Adrenal gland (tissue), 19 donors: ENCODE measurements around the gene PLA2G4D. TPM values are rescaled to one million over a fixed set of nuclear protein-coding genes. Genes with fewer than 3 reads are reported as not detected.

Experiments used
- DNase-seq, 7 donors: peaks; one replicate each; pipeline ENCODE4 v3.0.0-alpha.2; 2019 to 2020
- H3K27ac ChIP-seq, 5 donors: fragments of 200-600 bp; sonication (generic) in 4 of 5; 1 replicate in 3 of 5; 2 replicates in 2 of 5; pipeline versions ENCODE4 v1.5.1 to v1.8.0; 2016 to 2020; ENCODE audit warnings: mild to moderate bottlenecking in 1 of 5
- H3K27me3 ChIP-seq: fragments of 200-600 bp; 2 replicates; pipeline ENCODE4 v1.8.0; 2021
- H3K36me3 ChIP-seq, 2 donors: fragments of 200-600 bp; replicated peaks in 1 of 2; 1 replicate in 1 of 2; 2 replicates in 1 of 2; pipeline versions ENCODE4 v1.5.1 to v1.8.0; 2018 to 2022
- H3K4me1 ChIP-seq, 2 donors: fragments of 200-600 bp; replicated peaks in 1 of 2; 1 replicate in 1 of 2; 2 replicates in 1 of 2; pipeline versions ENCODE4 v1.5.1 to v1.8.0; 2018 to 2021
- H3K4me3 ChIP-seq, 4 donors: fragments of 200-600 bp; sonication (generic) in 3 of 4; one replicate each; pipeline ENCODE4 v1.5.1; 2016 to 2018
- H3K9me3 ChIP-seq, 3 donors: fragments of 200-600 bp; sonication (generic) in 1 of 3; replicated peaks in 1 of 3; 1 replicate in 2 of 3; 2 replicates in 1 of 3; pipeline versions ENCODE4 v1.5.1 to v1.8.0; 2016 to 2021
- CTCF ChIP-seq, 6 experiments: fragments of 450-650 bp in 4 of 6; fragments of 200-600 bp in 2 of 6; sonication (generic) in 1 of 6; IDR thresholded peaks; 1 replicate in 5 of 6; 2 replicates in 1 of 6; pipeline versions ENCODE4 v1.5.1 to v1.8.0; 2016 to 2021; ENCODE audit warnings: antibody characterized with exemption in 6 of 6, mild to moderate bottlenecking in 2 of 6, moderate library complexity in 1 of 6
- POLR2A ChIP-seq, 2 donors: fragments of 450-650 bp; IDR thresholded peaks; one replicate each; pipeline ENCODE4 v1.6.1; 2017; ENCODE audit warnings: antibody characterized with exemption in 2 of 2, mild to moderate bottlenecking in 2 of 2, moderate library complexity in 1 of 2
- WGBS, 4 donors: extraction: QIAGEN DNeasy Blood & Tissue Kit in 2 of 4; methylation state at CpG; one replicate each; pipeline versions ENCODE4 v1.1.5 to v1.1.7; 2013 to 2017; 5-methylcytosine and 5-hydroxymethylcytosine counted together
- intact Hi-C, 2 donors: fragments of 100-400 bp; cut with DNase I; formaldehyde crosslinking; loops; one replicate each; pipeline versions ENCODE4 v1.14.1 to v1.15.0; 2022 to 2023
- long read RNA-seq, 10 donors: library from polyadenylated mRNA in 3 of 10; unstranded in 2 of 10; stranded (forward) in 1 of 10; transcript quantifications; one replicate each; pipeline ENCODE4 v2.0.0 and lab custom pipeline, GENCODE V29; 2021 to 2026
- polyA plus RNA-seq, 3 donors: library from polyadenylated mRNA; stranded (reverse); fragments of 200-250 nt in 2 of 3; fragments of 350-450 nt in 1 of 3; fragmentation: Illumina TruSeq in 1 of 3; extraction: RNeasy Lipid Tissue Mini Kit (QIAGEN cat#74804) in 1 of 3; gene quantifications; one replicate each; pipeline ENCODE4 v1.2.3, GENCODE V29; 2013 to 2014
- total RNA-seq, 9 donors: library from RNA; depleted of rRNA in 4 of 9; stranded (reverse); fragments of >200 nt in 4 of 9; fragments of 120-200 nt in 1 of 9; fragmentation: NEBNext Ultra II Directional in 1 of 9; extraction: Animal tissue kit (Norgen Biotek cat#: 25700) in 1 of 9; gene quantifications; one replicate each; pipeline versions ENCODE4 v1.1.0 to v1.2.4, GENCODE V29; 2013 to 2023
- donor health status: healthy with polysubstance abuse.
- donor health status: Bipolar disorder and iron deficiency.
- donor health status: DM: yes; HTN: yes; CAD: no.
- donor health status: DM: no; HTN: no; CAD: no.
- donor health status: DM: no; HTN: no; CAD: no.
- donor health status: DM: yes; HTN: yes; CAD: no.

Gene PLA2G4D
- total RNA-seq (1 to 10 TPM in 1 of 9 donors, under 1 TPM in 6, not detected in 2; 0.10 to 1.0 (median 0.28) TPM), polyA plus RNA-seq (1 to 10 TPM in 1 of 3 donors, under 1 TPM in 2; 0.07 to 1.2 (median 0.16) TPM)
- long read RNA-seq, donor 1 = 0 reads
- long read RNA-seq, donor 2 = 0 reads
- long read RNA-seq, donor 3 = 0 reads
- long read RNA-seq, donor 4 = 0 reads
- long read RNA-seq, donor 5, partial matches to known transcripts = 3 of 8 reads
- long read RNA-seq, donor 5, other reads (novel, unspliced or antisense) = 5 of 8 reads
- long read RNA-seq, donor 6 = 0 reads
- long read RNA-seq, donor 7 = 0 reads
- long read RNA-seq, donor 8 = 0 reads
- long read RNA-seq, donor 9 = 0 reads
- long read RNA-seq, donor 10 = 0 reads

- Histone ChIP-seq H3K36me3 (no peaks in the 10 kb centered on the region), H3K4me1 (no peaks in the 10 kb centered on the region), H3K27ac (no peak within 1 kb of the TSS), H3K4me3 (no peak within 1 kb of the TSS), H3K27me3 (no peaks in the 10 kb centered on the region), H3K9me3 (no peaks in the 10 kb centered on the region)
- DNase-seq = no peak
- intact Hi-C loops = no loop called here
- no peak for TF ChIP-seq CTCF (IDR thresholded peaks at IDR 0.05)
- no peak for TF ChIP-seq POLR2A (IDR thresholded peaks at IDR 0.05)
- WGBS, 4 donors = 77 to 90% (median 85%) methylated on average over 5 to 6 of the region's 6 CpGs
Observed at GRCh38 chr15:42094512-42094963, at the start of gene PLA2G4D. TSS of gene PLA2G4D (minus strand) at chr15:42094562. CDS start at chr15:42094459, 103 bp downstream.

GRCh38 chr15:42143356-42143755 is 49.0 kb upstream of the PLA2G4D start:
- Histone ChIP-seq H3K9me3 (no peaks in the 10 kb centered on the region), H3K4me1 (no peaks in the 10 kb centered on the region), H3K4me3 (no peak overlapping the region), H3K36me3 (no peaks in the 10 kb centered on the region), H3K27ac (no peak overlapping the region), H3K27me3 (no peaks in the 10 kb centered on the region)
- 82 to 88% (median 87%) methylated on average over 2 to 4 of the region's 4 CpGs for WGBS, 4 donors
- TF ChIP-seq CTCF (IDR thresholded peaks at IDR 0.05) (no peak), POLR2A (IDR thresholded peaks at IDR 0.05) (no peak)
- intact Hi-C loops = loop anchor here in 1 of 2 donors (5.0 kb wide), 1 partner anchor 76 kb away; no protein-coding TSS in a partner anchor
- no peak for DNase-seq

- no peaks in the 10 kb centered on the region for H3K4me1 ChIP-seq
- intact Hi-C loops = loop anchor here (2.0 to 5.0 kb wide), 2 partner anchors 31 to 75 kb away; no protein-coding TSS in a partner anchor
Observed at GRCh38 chr15:42141795-42142667, 47.7 kb upstream of the PLA2G4D start.

More at GRCh38 chr15:42141795-42142667, 47.7 kb upstream of the PLA2G4D start:
- TF ChIP-seq POLR2A (IDR thresholded peaks at IDR 0.05) (no peak), CTCF (IDR thresholded peaks at IDR 0.05) (no peak)
- no peak overlapping the region for H3K4me3 ChIP-seq
- H3K9me3 ChIP-seq = no peaks in the 10 kb centered on the region
- no peak overlapping the region for H3K27ac ChIP-seq
- H3K36me3 ChIP-seq = no peaks in the 10 kb centered on the region
- H3K27me3 ChIP-seq = no peaks in the 10 kb centered on the region
- DNase-seq = no peak
- whole genome bisulfite sequencing, 4 donors = 75 to 89% (median 81%) methylated on average over 10 to 21 of the region's 21 CpGs
